GM12878 (cell line): ENCODE measurements around the gene DPP6. TPM values are rescaled to one million over a fixed set of nuclear protein-coding genes. Genes with fewer than 3 reads are reported as not detected.

Experiments
- ATAC-seq: fragments of 200-7000 bp; cut with Tn5 transposase; 3 replicates; pipeline ENCODE4 v1.9.1; 2020; ENCODE audit warnings: mild to moderate bottlenecking, moderate library complexity
- BruUV-seq: library from RNA; stranded (reverse); fragments of 400-500 nt; replicated peaks from 2 replicates; lab custom pipeline; 2021; lab: Mats Ljungman, UMichigan
- CTCF ChIA-PET: fragments of 300-600 bp; sonication (Branson Sonifier 250); formaldehyde crosslinking; extraction: SDS; loops from one replicate; lab custom pipeline; 2021; ENCODE audit warnings: inconsistent platforms; lab: Yijun Ruan, JAX
- POLR2A ChIA-PET: fragments of 350-600 bp; formaldehyde crosslinking; extraction: SDS; loops from one replicate; lab custom pipeline; 2021; ENCODE audit warnings: inconsistent platforms; lab: Charles Lee
- RAD21 ChIA-PET: fragments of 300-600 bp; sonication (Branson Sonifier 250); formaldehyde crosslinking; loops from one replicate; lab custom pipeline; 2023; ENCODE audit warnings: antibody characterized with exemption; ENCODE audit not compliant: unreplicated experiment; lab: Charles Lee
- SMC1A ChIA-PET: fragments of 300-600 bp; sonication (Branson Sonifier 250); formaldehyde crosslinking; loops from one replicate; lab custom pipeline; 2023; ENCODE audit not compliant: unreplicated experiment, uncharacterized antibody; lab: Charles Lee
- DNase-seq: peaks from one replicate; pipeline ENCODE4 v3.0.0-alpha.2; 2011; ENCODE audit warnings: low read depth, low spot score
- FAIRE-seq: peaks from 3 replicates; lab custom pipeline; 2011; peaks lifted over from hg19 to GRCh38; lab: Jason Lieb, UNC
- H2AFZ ChIP-seq: 2 replicates; pipeline ENCODE4 v1.6.0; 2011; ENCODE audit warnings: low read depth, low read length, control low read depth; ENCODE audit not compliant: control insufficient read depth
- H3K27ac ChIP-seq: 2 replicates; pipeline ENCODE4 v1.5.1; 2011; ENCODE audit warnings: control low read depth; ENCODE audit not compliant: control insufficient read depth, insufficient read depth
- H3K27me3 ChIP-seq, 2 experiments: replicated peaks in 1 of 2; 2 replicates each; pipeline versions ENCODE4 v1.6.0 to v1.6.1; 2011; ENCODE audit warnings: low read length in 1 of 2; ENCODE audit not compliant: control insufficient read depth in 2 of 2, insufficient read depth in 2 of 2
- H3K36me3 ChIP-seq, 2 experiments: 2 replicates each; pipeline ENCODE4 v1.5.1; 2011; ENCODE audit warnings: low read length in 1 of 2; ENCODE audit not compliant: control insufficient read depth in 2 of 2, insufficient read depth in 2 of 2
- H3K4me1 ChIP-seq: 2 replicates; pipeline ENCODE4 v1.6.1; 2011; ENCODE audit warnings: mild to moderate bottlenecking, low read length, moderate library complexity, mixed read lengths; ENCODE audit not compliant: control insufficient read depth, insufficient read depth
- H3K4me2 ChIP-seq: 2 replicates; pipeline ENCODE4 v1.6.0; 2011; ENCODE audit warnings: control low read depth; ENCODE audit not compliant: control insufficient read depth, insufficient read depth
- H3K4me3 ChIP-seq: fragments of 200-600 bp; sonication (generic); 2 replicates; pipeline ENCODE4 v1.5.1; 2016
- H3K79me2 ChIP-seq: 2 replicates; pipeline ENCODE4 v1.6.0; 2011; ENCODE audit warnings: low read length; ENCODE audit not compliant: control insufficient read depth, insufficient read depth
- H3K9ac ChIP-seq: 2 replicates; pipeline ENCODE4 v1.8.0; 2011; ENCODE audit warnings: low read length, control low read depth, mixed read lengths; ENCODE audit not compliant: control insufficient read depth, insufficient read depth
- H3K9me3 ChIP-seq: replicated peaks from 3 replicates; pipeline ENCODE4 v1.5.1; 2011; ENCODE audit warnings: mild to moderate bottlenecking, low read length; ENCODE audit not compliant: control insufficient read depth, insufficient read depth
- H4K20me1 ChIP-seq: 2 replicates; pipeline ENCODE4 v1.6.0; 2011; ENCODE audit not compliant: control insufficient read depth, insufficient read depth
- BRCA1 ChIP-seq: IDR thresholded peaks from 2 replicates; pipeline ENCODE4 v1.6.1; 2011; ENCODE audit warnings: low read depth, low read length, improper control_type of control experiment
- CHD4 ChIP-seq: fragments of 200-600 bp; sonication (generic); IDR thresholded peaks from 2 replicates; pipeline ENCODE4 v1.6.1; 2016; ENCODE audit warnings: mild to moderate bottlenecking
- NFYA ChIP-seq: IDR thresholded peaks from 2 replicates; pipeline ENCODE4 v1.6.1; 2011; ENCODE audit warnings: low read depth, mild to moderate bottlenecking, low read length, improper control_type of control experiment, borderline replicate concordance
- PML ChIP-seq: IDR thresholded peaks from 2 replicates; pipeline ENCODE4 v1.6.1; 2012; ENCODE audit warnings: low read length, inconsistent platforms
- SIX5 ChIP-seq: IDR thresholded peaks from 2 replicates; pipeline ENCODE4 v1.6.1; 2011; ENCODE audit warnings: mild to moderate bottlenecking, low read depth, low read length, moderate library complexity; ENCODE audit not compliant: severe bottlenecking
- SPI1 ChIP-seq: IDR thresholded peaks from 2 replicates; pipeline ENCODE4 v1.6.1; 2011; ENCODE audit warnings: low read depth, mild to moderate bottlenecking, low read length, moderate library complexity, borderline replicate concordance; ENCODE audit not compliant: insufficient read depth
- TARDBP ChIP-seq: IDR thresholded peaks from 2 replicates; pipeline ENCODE4 v1.6.1; 2016; ENCODE audit warnings: borderline replicate concordance
- YBX1 ChIP-seq: fragments of 450-650 bp; IDR thresholded peaks from 2 replicates; pipeline ENCODE4 v1.6.1; 2016; ENCODE audit warnings: antibody characterized with exemption
- WGBS: methylation state at CpG from one replicate; pipeline ENCODE4 v1.1.6; 2016; ENCODE audit warnings: low lambda C conversion rate; ENCODE audit not compliant: insufficient replicate concordance, insufficient coverage; ENCODE audit errors: missing lambda C conversion rate; 5-methylcytosine and 5-hydroxymethylcytosine counted together
- in situ Hi-C: fragments of 300-500 bp; cut with MboI; formaldehyde crosslinking; loops from 9 replicates; pipeline ENCODE4 v1.14.3; 2018; ENCODE audit warnings: mixed read lengths
- intact Hi-C: fragments of 100-400 bp; cut with micrococcal nuclease; formaldehyde crosslinking; loops from one replicate; pipeline ENCODE4 v1.14.2; 2022; ENCODE audit not compliant: unreplicated experiment
- polyA plus RNA-seq, 11 experiments: library from polyadenylated mRNA; depleted of rRNA in 4 of 11; unstranded in 6 of 11; stranded (reverse) in 5 of 11; fragments of >200 nt; fragmentation: Nextera tagmentation in 4 of 11; fragmentation: Illumina TruSeq in 1 of 11; extraction: Ambion mirVana in 4 of 11; extraction: Trizol in 1 of 11; gene quantifications; 1 replicate in 1 of 11; 2 replicates in 10 of 11; pipeline versions ENCODE4 v1.2.1 to v1.2.3, GENCODE V29; 2011 to 2016; ENCODE audit warnings: inconsistent platforms in 2 of 11, missing spikeins in 2 of 11, low read depth in 1 of 11
- total RNA-seq, 4 experiments: library from RNA; depleted of rRNA in 3 of 4; stranded (reverse); fragments of >200 nt in 3 of 4; fragmentation: Illumina TruSeq in 1 of 4; extraction: Trizol in 1 of 4; gene quantifications; 2 replicates each; pipeline versions ENCODE4 v1.2.1 to v1.2.3, GENCODE V29; 2013 to 2021
- TF ChIP-seq, protein P1 (sequence below), 3 experiments: IDR thresholded peaks in 2 of 3; conservative IDR thresholded peaks in 1 of 3; 2 replicates each; pipeline ENCODE4 v1.5.1; 2011; ENCODE audit warnings: low read depth in 3 of 3, low read length in 3 of 3, mild to moderate bottlenecking in 3 of 3, control low read depth in 2 of 3, moderate library complexity in 2 of 3, inconsistent platforms in 1 of 3, mixed read lengths in 1 of 3; ENCODE audit not compliant: control insufficient read depth in 2 of 3, insufficient read depth in 1 of 3; ENCODE audit errors: extremely low read depth in 1 of 3

Gene DPP6
- total and polyA plus RNA-seq, 10 of the 15 experiments (the other 5 are each of a cell fraction or from before 2014, with no cell fraction given) = not detected

GRCh38 chr7:154482863-154483262, 430.7 kb downstream of the DPP6 start:
- no peak for FAIRE-seq
- no peak for DNase-seq
- SMC1A ChIA-PET = no interaction called here
- no peaks in the 10 kb centered on the region for H3K79me2 ChIP-seq
- TF ChIP-seq PML (no peak), NFYA (no peak), SIX5 (no peak), CHD4 (no peak), BRCA1 (no peak), SPI1 (no peak), YBX1 (no peak), TARDBP (no peak)
- TF ChIP-seq, protein P1, sequence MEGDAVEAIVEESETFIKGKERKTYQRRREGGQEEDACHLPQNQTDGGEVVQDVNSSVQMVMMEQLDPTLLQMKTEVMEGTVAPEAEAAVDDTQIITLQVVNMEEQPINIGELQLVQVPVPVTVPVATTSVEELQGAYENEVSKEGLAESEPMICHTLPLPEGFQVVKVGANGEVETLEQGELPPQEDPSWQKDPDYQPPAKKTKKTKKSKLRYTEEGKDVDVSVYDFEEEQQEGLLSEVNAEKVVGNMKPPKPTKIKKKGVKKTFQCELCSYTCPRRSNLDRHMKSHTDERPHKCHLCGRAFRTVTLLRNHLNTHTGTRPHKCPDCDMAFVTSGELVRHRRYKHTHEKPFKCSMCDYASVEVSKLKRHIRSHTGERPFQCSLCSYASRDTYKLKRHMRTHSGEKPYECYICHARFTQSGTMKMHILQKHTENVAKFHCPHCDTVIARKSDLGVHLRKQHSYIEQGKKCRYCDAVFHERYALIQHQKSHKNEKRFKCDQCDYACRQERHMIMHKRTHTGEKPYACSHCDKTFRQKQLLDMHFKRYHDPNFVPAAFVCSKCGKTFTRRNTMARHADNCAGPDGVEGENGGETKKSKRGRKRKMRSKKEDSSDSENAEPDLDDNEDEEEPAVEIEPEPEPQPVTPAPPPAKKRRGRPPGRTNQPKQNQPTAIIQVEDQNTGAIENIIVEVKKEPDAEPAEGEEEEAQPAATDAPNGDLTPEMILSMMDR (IDR thresholded peaks at IDR 0.05 in 2 of 3, conservative IDR thresholded peaks at IDR 0.05 in 1 of 3; ENCODE audit: control insufficient read depth in 2 of 3, extremely low read depth in 1 of 3, insufficient read depth in 1 of 3, low read depth in 3 of 3, low read length in 3 of 3) = no peak
- TF ChIP-seq, all 136 proteins: peak for 0
- no peak overlapping the region for H3K9ac ChIP-seq
- no peak overlapping the region for H3K4me2 ChIP-seq
- H3K4me1 ChIP-seq = no peaks in the 10 kb centered on the region
- CTCF ChIA-PET = no interaction called here
- POLR2A ChIA-PET = no interaction called here
- intact Hi-C loops = no loop called here
- H3K9me3 ChIP-seq = no peaks in the 10 kb centered on the region
- no peak overlapping the region for H3K4me3 ChIP-seq
- H3K27me3 ChIP-seq = no peaks in the 10 kb centered on the region
- no peak for ATAC-seq
- in situ Hi-C loops = no loop called here
- WGBS = 37% methylated on average over 11 of the region's 11 CpGs
- BruUV-seq = no TSS peak
- H4K20me1 ChIP-seq = no peaks in the 10 kb centered on the region
- H3K27ac ChIP-seq = no peak overlapping the region
- RAD21 ChIA-PET = no interaction called here
- H3K36me3 ChIP-seq = no peaks in the 10 kb centered on the region
- no peak overlapping the region for H2AFZ ChIP-seq
